ENCODE data around the gene MRPL40.

GRCh38 chr22:19455033-19455432 is 22.7 kb downstream of the MRPL40 start:
- TF ChIP-seq CTCF (CRISPR knock-in tag; IDR thresholded peaks at IDR 0.05): no peak
- TF ChIP-seq ZSCAN20 (CRISPR knock-in tag; IDR thresholded peaks at IDR 0.05; ENCODE audit: borderline replicate concordance): no peak
- TF ChIP-seq FOSL1 (CRISPR knock-in tag; IDR thresholded peaks at IDR 0.05; ENCODE audit: borderline replicate concordance): no peak
- TF ChIP-seq EZH2 (conservative IDR thresholded peaks at IDR 0.05; ENCODE audit: low read depth, low read length): no peak
- TF ChIP-seq POLR2AphosphoS5 (IDR thresholded peaks at IDR 0.05; ENCODE audit: low read depth, low read length): no peak
- no peak for TF ChIP-seq REST (IDR thresholded peaks at IDR 0.05; ENCODE audit: borderline replicate concordance in 1 of 2, low read depth in 1 of 2, low read length in 2 of 2)
- TF ChIP-seq ZNF282 (IDR thresholded peaks at IDR 0.05; ENCODE audit: partially characterized antibody): no peak
- TF ChIP-seq ATF7-NPFF (CRISPR knock-in tag; IDR thresholded peaks at IDR 0.05; ENCODE audit: low read depth): no peak
- TF ChIP-seq STAG1 (CRISPR knock-in tag; IDR thresholded peaks at IDR 0.05): no peak
- no peak for TF ChIP-seq NR2F1 (CRISPR knock-in tag; IDR thresholded peaks at IDR 0.05)
